CD4-positive, alpha-beta T cell treated with Interleukin-6 for 4 hours (primary cell): ENCODE results near the gene TSPAN32.

Experiments used
- DNase-seq: peaks from one replicate; pipeline ENCODE4 v3.0.0-alpha.2; 2020; ENCODE audit warnings: mixed read lengths

The TSPAN32 gene

DNA sequence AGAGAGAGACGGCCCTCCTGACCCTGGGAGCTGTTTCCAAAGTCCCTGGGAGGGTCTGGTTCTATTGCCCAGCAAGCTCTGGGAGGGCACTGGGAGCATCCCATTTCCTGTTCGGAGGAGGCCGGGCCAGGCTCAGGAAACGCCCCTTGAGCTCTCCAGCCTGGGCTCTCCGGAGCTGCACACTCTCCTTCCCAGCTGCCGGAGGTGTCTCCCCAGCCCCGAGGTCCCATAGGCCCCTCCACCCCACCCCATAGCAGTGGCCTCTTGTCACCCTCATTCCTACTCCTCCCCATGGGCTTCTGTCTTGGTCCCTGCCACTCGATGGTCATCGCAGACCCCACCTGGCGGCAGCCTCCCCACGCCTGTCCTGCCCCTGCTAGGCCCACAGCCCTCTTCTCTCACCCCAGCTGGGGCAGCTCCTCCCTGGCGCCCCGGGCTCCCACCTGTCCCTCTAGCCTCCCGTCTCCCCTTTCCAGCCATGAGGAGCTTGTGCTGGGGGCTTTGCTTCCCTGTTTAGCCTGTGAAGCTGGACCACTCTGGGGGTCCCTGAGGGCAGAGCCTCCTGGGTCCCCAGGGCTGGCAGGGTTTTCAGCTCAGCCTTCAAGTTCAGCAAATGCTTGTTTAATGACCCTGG, 2.8 kb downstream of the TSPAN32 start:
- DNase-seq: no peak

DNA sequence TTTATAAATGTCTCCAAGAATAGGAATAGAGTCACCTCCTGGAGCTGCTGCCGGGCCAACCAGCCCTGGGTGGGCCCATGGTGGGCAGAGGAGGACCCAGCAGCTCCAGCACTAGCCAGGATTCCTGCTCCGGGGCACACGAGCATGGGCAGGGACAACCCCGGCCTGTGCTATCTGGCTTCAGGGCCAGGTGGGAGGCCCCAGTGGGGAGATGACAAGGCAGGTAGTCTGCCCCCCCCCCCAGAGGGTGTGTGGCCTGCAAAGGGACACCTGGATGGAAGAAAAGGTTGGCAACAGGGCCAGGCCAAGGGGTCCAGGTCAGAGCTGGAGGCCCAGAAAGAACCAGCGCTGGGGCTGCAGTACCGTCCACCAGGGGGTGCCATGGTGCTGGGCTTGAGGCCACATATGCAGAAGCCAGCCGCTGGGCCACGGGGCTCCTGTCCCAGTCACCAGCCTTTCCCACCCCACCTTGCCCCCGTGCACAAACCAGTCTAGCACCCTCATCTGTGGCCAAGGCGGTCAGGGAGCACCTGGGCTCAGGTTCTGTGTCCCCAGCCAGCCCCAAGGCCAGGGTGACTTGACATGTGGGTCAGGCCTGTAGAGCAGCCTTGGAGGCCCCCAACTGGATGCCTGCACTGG, 3.4 kb downstream of the TSPAN32 start:
- peak; percentile 90 for DNase-seq

DNA sequence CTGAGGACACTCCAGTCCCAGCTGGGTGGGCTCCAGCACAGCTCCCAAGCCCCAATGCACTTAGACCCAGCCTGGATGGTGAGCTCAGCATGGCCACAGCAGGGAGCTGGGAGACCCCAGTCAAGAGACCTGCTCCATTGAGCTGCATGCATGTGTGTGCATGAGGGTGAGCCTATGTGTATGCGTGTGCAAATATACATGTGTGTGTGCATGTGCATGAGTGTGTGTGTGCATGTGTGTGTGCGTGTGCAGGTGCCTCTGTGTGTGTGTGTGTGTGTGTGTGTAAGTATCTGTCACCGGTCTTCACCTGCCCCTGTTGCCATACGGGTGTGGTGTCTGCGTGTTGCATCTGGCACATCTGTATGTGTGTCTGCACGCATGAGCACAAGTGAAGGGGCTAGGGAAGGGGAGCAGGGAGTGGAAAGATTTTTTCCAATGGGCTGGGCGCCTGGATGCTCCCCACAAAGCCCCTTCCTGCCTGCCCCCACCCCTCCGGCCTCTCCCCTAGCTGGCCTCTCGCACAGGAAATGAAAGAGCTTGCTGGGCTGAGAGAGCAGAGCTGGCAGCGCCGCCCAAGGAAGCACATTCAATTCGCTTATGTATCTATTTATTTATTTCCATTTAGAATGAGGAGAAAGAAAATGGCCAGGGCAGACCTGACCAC, 4.1 kb downstream of the TSPAN32 start:
- peak; percentile 48 for DNase-seq

GRCh38 chr11:2306452-2306823, 4.6 kb downstream of the TSPAN32 start:
- DNase-seq: no peak

GRCh38 chr11:2306877-2307500, 5.2 kb downstream of the TSPAN32 start:
- DNase-seq: no peak

- DNase-seq: no peak
Observed at GRCh38 chr11:2307501-2308331, 5.9 kb downstream of the TSPAN32 start.

DNA sequence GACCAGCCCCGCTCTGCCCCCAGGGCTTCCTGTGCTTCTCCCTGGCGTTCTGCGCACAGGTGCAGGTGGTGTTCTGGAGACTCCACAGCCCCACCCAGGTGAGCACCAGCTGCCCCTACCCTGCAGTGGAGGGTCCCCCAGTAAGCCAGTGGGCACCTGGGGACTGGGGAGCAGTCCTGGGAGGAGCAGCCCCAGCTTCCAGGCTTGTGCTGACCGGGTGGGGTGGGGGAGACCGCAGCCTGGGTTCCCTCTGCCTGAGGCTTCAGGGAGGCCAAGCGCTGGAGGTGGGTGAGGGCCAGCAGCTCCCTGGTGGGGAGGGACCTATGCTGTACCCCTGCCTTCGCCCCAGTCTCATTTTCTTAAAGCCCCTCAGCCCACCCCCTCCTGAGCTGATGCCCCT, 6.9 kb downstream of the TSPAN32 start:
- DNase-seq: no peak

- no peak for DNase-seq
Observed at GRCh38 chr11:2309251-2310072, 7.6 kb downstream of the TSPAN32 start.

GRCh38 chr11:2310073-2310785, 8.4 kb downstream of the TSPAN32 start:
- no peak for DNase-seq

DNA sequence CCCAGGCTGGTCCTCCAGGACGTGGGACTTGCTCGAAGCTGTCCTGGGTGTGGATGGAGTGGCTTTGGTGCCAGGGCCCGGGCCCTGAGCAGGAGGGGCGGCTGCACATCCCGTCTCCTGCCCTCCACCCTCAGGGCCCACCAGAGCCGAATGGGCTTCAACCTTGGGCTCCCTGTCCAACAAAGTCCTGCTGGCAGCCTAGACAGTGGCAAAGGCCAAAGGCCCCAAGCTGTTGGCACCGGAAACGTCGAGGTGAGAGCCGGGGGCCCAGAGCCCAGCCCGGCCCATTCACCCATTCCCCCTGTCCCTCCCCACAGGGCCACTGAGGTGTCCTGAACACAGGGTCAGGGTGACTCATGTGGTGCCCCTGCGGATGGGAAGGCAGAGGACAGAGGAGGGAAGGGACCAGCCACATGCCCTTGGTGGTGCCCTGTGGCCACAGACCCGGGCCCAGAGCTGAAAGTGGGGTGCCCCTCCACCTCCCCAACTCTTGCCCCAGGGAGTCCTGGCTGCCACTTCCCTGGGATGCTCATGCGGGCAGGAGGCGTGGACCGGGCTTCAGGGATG, 9.1 kb downstream of the TSPAN32 start:
- no peak for DNase-seq

GRCh38 chr11:2311353-2312133, 9.7 kb downstream of the TSPAN32 start:
- DNase-seq: no peak

GRCh38 chr11:2312232-2313042, 10.6 kb downstream of the TSPAN32 start:
- DNase-seq: no peak

GRCh38 chr11:2313051-2313951, 11.5 kb downstream of the TSPAN32 start:
- no peak for DNase-seq

DNA sequence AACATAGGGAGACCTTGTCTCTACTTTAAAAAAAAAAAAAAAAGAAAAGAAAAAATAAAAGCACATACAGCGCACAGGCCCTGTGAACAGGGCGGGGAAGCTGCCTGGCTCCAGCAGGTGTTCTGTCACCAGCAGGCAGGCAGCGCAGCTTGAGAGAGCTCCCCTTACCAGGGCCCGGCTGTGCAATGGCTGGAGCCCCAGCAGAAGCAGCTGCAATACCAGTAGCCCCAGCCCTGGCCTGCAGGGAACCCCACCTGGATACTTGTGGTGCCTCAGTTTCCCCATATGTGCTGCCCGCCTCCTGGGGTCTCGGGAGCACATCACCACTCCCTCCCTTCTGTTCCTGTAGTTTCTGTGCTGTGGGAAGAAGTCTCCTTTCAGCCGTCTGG, 12.3 kb downstream of the TSPAN32 start:
- DNase-seq: no peak

- no peak for DNase-seq
Observed at GRCh38 chr11:2314525-2315394, 12.9 kb downstream of the TSPAN32 start.

DNA sequence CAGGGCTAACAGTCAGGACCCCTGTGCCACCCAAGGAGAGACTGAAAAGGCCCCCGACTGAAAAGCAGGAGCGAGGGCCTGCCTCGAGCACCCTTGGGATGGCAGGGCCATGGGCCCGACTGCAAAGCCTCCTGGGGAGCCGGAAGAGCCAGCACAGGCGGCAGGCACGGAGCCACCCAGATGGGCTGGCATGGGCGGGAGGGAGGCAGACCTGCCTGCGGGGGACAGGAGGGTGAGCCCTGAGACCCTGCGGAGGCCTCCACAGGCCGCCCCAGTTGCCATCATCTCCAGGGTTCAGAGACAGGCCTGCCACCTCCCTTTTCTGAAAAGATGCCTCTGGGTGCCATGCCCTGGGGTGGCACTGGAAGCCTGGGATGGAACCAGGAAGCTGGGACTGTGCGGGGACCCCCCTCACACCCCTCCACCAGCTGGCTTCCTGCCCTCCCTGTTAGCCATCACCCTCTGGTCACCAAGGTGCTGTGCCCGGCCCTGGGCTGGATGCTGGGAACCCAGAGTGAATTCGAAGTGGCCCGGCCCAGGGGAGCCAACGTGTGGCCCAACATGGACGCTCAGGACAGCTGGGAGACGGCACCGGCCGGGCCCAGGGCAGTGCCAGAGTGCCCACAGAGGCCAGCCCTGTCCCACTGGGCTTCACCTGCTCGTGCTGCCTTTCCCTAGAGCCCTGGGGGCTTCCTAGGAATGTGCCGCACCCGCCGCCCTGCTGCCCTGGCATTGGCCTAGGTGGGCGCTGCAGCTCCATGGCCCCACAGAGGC, 13.8 kb downstream of the TSPAN32 start:
- no peak for DNase-seq
